Measurements from ENCODE around the gene NEU3.
"Not testable (repeated sequence)": the region's sequence is repeated elsewhere in the genome, so short reads cannot be mapped to it uniquely, and the experiment has no call there.

NEU3 gene

GRCh38 chr11:75028724-75029123 lies 40.0 kb downstream of the NEU3 start:
- DNase-seq: no peak

GRCh38 chr11:75029836-75030631 lies 41.3 kb downstream of the NEU3 start:
- DNase-seq: no peak

GRCh38 chr11:75031224-75031753 lies 42.6 kb downstream of the NEU3 start:
- DNase-seq: no peak

GRCh38 chr11:75031771-75032549 lies 43.2 kb downstream of the NEU3 start:
- peak in 39 of 51 donors; percentile 9 to 82 (median 38) for DNase-seq

GRCh38 chr11:75032550-75032935 lies 43.8 kb downstream of the NEU3 start:
- no peak for DNase-seq

GRCh38 chr11:75033916-75034315 lies 45.2 kb downstream of the NEU3 start:
- no peak for DNase-seq

GRCh38 chr11:75035256-75035655 lies 46.5 kb downstream of the NEU3 start:
- no peak for DNase-seq

- DNase-seq: no peak
Measured at GRCh38 chr11:75035911-75036565, 47.3 kb downstream of the NEU3 start.

GRCh38 chr11:75040167-75040770 lies 51.5 kb downstream of the NEU3 start:
- no peak for DNase-seq

GRCh38 chr11:75041263-75041662 lies 52.5 kb downstream of the NEU3 start:
- DNase-seq: no peak

GRCh38 chr11:75041821-75042220 lies 53.1 kb downstream of the NEU3 start:
- not testable (repeated sequence) for DNase-seq

GRCh38 chr11:75044381-75045170 lies 55.8 kb downstream of the NEU3 start:
- not testable (repeated sequence) for DNase-seq

GRCh38 chr11:75046668-75047067 lies 57.9 kb downstream of the NEU3 start:
- not testable (repeated sequence) for DNase-seq

GRCh38 chr11:75047191-75047590 lies 58.5 kb downstream of the NEU3 start:
- no peak for DNase-seq

GRCh38 chr11:75049501-75050266 lies 61.0 kb downstream of the NEU3 start:
- not testable (repeated sequence) for DNase-seq

- DNase-seq: no peak
Measured at GRCh38 chr11:75050516-75050915, 61.8 kb downstream of the NEU3 start.

GRCh38 chr11:75051043-75051442 lies 62.3 kb downstream of the NEU3 start:
- no peak for DNase-seq

GRCh38 chr11:75052457-75052856 lies 63.7 kb downstream of the NEU3 start:
- no peak for DNase-seq

- no peak for DNase-seq
Measured at GRCh38 chr11:75055511-75055910, 66.8 kb downstream of the NEU3 start.

- no peak for DNase-seq
Measured at GRCh38 chr11:75056814-75057213, 68.1 kb downstream of the NEU3 start.

Measured in hypothalamus (tissue), 51 donors.